Measurements from ENCODE around the gene ANAPC2. TPM values are rescaled to one million over a fixed set of nuclear protein-coding genes. Genes with fewer than 3 reads are reported as not detected.

The ANAPC2 gene
- total RNA-seq, 1 experiment from 2014 or later: 23.1 TPM

- no peak for DNase-seq (ENCODE audit: low spot score)
Observed at GRCh38 chr9:137175345-137175961, 12.9 kb downstream of the ANAPC2 start.

- DNase-seq (ENCODE audit: low spot score): no peak
Observed at GRCh38 chr9:137174722-137175293, 13.6 kb downstream of the ANAPC2 start.

GRCh38 chr9:137173796-137174664, 14.3 kb downstream of the ANAPC2 start:
- DNase-seq (ENCODE audit: low spot score): no peak

GRCh38 chr9:137172901-137173795, 15.2 kb downstream of the ANAPC2 start:
- DNase-seq (ENCODE audit: low spot score): no peak

GRCh38 chr9:137171149-137171900, 17.0 kb downstream of the ANAPC2 start:
- no peak for DNase-seq (ENCODE audit: low spot score)

- DNase-seq (ENCODE audit: low spot score): no peak
Observed at GRCh38 chr9:137170486-137171148, 17.7 kb downstream of the ANAPC2 start.

- no peak for DNase-seq (ENCODE audit: low spot score)
Observed at GRCh38 chr9:137169896-137170358, 18.4 kb downstream of the ANAPC2 start, which contains the start of gene LRRC26. Gene LRRC26 (minus strand): TSS chr9:137170051. CDS start chr9:137169943, 108 bp downstream.

- DNase-seq (ENCODE audit: low spot score): peak; percentile 50
Observed at GRCh38 chr9:137168904-137169856, 19.2 kb downstream of the ANAPC2 start.

GRCh38 chr9:137168573-137168903, 19.8 kb downstream of the ANAPC2 start:
- DNase-seq (ENCODE audit: low spot score): no peak

GRCh38 chr9:137167747-137168572, 20.4 kb downstream of the ANAPC2 start:
- no peak for DNase-seq (ENCODE audit: low spot score)

GRCh38 chr9:137167277-137167746, 21.0 kb downstream of the ANAPC2 start:
- DNase-seq (ENCODE audit: low spot score): no peak

- DNase-seq (ENCODE audit: low spot score): no peak
Observed at GRCh38 chr9:137166380-137167229, 21.8 kb downstream of the ANAPC2 start.

GRCh38 chr9:137165250-137165836, 23.0 kb downstream of the ANAPC2 start:
- no peak for DNase-seq (ENCODE audit: low spot score)

- no peak for DNase-seq (ENCODE audit: low spot score)
Observed at GRCh38 chr9:137164370-137165249, 23.8 kb downstream of the ANAPC2 start.

- no peak for DNase-seq (ENCODE audit: low spot score)
Observed at GRCh38 chr9:137163805-137164204, 24.6 kb downstream of the ANAPC2 start.

GRCh38 chr9:137163365-137163715, 25.0 kb downstream of the ANAPC2 start:
- no peak for DNase-seq (ENCODE audit: low spot score)

All from A172 (cell line).